HG03460 (cell line): ENCODE measurements around the gene SCAF1.

Experiments
- ATAC-seq: cut with Tn5 transposase; IDR thresholded peaks from one replicate; pipeline ENCODE4 v1.9.1; 2021; ENCODE audit not compliant: unreplicated experiment

The SCAF1 gene

DNA sequence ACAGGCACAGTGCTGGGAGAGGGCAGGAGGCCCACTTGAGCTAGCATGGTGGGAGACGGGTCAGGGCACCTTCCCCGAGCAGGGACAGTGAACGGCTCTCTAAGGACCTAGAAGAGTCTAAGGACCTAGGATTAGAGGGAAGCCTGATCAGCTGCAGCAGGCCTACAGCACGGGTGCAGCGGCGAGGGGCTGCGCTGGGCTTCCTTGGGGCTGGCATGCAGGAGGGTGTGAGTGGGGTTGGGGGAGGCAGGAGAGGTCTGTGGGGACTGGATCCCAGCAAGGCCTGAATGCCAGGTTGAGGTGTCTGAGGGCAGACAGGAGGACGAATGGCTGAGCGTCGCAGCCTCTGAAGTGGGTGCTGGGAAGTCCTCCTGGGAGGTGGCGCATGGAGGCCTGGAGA, 3.6 kb downstream of the SCAF1 start:
- ATAC-seq: no peak

DNA sequence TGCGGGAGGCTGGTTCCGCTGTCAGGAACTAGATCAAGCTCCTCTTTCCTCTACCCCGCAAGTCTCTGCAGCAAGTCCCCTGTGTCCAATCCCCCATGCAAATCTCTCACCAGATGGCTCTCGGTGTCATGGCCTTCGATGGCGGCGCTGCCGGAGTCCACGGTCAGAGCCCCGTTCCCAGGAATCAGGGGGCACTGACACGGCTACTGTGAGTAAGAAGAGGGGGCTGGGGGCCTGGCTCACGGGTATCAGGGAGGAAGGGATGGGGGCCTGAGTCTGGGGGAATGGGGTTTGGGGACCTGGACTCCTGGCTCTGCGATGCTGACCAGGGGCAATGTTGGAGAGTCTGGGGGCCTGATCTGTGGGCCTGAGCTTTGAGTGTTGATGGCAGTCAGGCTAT, 4.0 kb downstream of the SCAF1 start:
- ATAC-seq: no peak

DNA sequence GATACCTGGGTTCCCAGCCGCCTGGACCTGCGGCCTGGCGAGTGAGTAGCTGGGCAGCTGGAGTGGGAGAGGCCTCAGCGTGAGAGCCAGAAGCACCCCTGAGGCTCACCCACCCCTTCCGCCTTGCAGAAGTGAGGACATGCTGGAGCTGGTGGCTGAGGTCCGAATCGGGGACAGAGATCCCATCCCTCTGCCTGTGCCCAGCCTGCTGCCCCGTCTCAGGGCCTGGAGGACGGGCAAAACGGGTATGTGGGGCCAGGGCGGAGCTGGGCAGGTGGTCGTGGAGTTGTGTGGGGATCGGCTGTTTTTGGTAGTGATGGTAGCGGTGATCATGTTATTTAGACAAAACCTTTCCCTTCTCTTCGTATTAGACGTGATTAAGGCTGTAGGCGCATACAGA, 4.6 kb downstream of the SCAF1 start:
- no peak for ATAC-seq

DNA sequence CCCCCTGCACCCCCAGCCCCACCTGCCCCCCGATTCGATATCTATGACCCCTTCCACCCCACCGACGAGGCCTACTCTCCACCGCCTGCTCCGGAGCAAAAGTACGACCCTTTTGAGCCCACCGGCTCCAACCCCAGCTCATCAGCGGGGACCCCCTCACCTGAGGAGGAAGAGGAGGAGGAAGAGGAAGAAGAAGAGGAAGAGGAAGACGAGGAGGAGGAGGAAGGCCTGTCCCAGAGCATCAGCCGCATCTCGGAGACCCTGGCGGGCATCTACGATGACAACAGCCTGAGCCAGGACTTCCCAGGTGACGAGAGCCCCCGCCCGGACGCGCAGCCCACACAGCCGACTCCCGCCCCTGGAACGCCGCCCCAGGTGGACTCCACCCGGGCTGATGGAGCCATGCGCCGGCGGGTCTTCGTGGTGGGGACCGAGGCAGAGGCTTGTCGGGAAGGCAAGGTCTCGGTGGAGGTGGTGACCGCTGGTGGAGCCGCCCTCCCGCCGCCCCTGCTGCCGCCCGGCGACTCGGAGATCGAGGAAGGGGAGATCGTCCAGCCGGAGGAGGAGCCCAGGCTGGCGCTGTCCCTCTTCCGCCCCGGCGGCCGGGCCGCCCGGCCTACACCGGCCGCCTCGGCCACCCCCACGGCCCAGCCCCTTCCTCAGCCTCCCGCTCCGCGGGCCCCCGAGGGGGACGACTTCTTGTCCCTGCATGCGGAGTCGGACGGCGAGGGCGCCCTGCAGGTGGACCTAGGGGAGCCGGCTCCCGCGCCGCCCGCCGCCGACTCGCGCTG, 9.2 kb downstream of the SCAF1 start:
- no peak for ATAC-seq

DNA sequence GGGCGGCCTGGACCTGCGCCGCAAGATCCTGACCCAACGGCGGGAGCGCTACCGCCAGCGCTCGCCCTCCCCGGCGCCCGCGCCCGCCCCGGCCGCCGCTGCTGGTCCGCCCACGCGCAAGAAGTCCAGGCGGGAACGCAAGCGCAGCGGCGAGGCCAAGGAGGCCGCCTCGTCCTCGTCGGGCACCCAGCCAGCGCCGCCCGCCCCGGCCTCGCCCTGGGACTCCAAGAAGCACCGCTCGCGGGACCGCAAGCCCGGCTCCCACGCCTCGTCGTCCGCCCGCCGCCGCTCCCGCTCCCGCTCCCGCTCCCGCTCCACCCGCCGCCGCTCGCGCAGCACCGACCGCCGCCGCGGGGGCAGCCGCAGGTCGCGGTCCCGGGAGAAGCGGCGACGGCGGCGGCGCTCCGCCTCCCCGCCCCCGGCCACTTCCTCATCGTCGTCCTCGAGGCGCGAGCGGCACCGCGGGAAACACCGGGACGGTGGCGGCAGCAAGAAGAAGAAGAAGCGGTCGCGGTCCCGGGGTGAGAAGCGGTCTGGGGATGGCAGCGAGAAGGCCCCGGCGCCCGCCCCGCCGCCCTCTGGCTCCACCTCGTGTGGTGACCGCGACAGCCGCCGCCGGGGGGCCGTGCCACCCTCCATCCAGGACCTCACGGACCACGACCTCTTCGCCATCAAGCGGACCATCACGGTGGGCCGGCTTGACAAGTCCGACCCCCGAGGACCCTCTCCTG, 10.0 kb downstream of the SCAF1 start:
- ATAC-seq: no peak

DNA sequence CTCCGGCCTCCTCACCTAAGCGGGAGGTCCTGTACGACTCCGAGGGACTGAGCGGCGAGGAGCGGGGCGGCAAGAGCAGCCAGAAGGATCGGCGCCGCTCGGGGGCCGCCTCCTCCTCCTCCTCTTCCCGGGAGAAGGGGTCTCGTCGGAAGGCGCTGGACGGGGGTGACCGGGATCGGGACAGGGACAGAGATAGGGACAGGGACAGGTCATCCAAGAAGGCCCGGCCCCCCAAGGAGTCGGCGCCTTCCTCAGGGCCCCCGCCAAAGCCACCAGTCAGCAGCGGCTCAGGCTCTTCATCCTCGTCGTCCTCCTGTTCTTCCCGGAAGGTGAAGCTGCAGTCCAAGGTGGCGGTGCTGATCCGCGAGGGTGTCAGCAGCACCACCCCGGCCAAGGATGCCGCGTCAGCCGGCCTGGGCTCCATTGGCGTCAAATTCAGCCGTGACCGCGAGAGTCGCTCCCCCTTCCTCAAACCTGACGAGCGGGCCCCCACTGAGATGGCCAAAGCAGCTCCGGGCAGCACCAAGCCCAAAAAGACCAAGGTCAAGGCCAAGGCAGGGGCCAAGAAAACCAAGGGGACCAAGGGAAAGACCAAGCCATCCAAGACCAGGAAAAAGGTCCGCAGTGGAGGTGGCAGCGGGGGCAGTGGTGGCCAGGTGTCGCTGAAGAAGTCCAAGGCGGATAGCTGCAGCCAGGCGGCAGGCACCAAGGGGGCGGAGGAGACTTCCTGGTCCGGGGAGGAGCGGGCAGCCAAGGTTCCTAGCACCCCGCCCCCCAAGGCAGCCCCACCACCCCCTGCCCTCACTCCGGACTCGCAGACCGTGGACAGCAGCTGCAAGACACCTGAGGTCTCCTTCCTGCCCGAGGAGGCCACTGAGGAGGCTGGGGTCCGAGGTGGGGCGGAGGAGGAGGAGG, 10.8 kb downstream of the SCAF1 start:
- no peak for ATAC-seq

DNA sequence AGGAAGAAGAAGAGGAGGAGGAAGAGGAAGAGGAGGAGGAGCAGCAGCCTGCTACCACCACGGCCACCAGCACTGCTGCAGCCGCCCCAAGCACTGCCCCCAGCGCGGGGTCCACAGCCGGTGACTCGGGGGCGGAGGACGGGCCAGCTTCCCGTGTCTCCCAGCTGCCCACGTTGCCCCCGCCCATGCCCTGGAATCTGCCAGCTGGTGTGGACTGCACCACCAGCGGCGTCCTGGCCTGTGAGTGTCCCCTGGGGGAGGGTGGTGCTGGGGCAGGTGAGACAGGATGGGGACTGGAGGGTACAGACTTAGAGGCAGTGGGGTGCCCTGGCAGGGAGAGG, 11.4 kb downstream of the SCAF1 start:
- ATAC-seq: no peak

DNA sequence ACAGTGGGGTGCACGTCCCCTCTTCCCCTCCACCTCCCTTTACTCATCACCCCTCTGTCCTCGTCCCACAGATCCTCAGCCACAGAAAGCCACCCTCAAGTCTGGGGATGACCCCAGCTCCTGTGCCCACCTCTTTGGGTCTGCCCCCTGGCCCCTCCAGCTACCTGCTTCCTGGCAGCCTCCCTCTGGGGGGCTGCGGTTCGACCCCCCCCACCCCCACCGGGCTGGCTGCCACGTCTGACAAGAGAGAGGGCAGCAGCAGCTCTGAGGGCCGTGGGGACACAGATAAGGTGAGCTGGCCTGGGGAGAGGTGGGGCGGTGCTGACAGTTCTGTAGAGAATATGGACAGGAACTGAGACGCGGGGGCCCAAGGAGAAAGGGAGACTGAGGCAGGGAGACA, 12.6 kb downstream of the SCAF1 start:
- no peak for ATAC-seq

DNA sequence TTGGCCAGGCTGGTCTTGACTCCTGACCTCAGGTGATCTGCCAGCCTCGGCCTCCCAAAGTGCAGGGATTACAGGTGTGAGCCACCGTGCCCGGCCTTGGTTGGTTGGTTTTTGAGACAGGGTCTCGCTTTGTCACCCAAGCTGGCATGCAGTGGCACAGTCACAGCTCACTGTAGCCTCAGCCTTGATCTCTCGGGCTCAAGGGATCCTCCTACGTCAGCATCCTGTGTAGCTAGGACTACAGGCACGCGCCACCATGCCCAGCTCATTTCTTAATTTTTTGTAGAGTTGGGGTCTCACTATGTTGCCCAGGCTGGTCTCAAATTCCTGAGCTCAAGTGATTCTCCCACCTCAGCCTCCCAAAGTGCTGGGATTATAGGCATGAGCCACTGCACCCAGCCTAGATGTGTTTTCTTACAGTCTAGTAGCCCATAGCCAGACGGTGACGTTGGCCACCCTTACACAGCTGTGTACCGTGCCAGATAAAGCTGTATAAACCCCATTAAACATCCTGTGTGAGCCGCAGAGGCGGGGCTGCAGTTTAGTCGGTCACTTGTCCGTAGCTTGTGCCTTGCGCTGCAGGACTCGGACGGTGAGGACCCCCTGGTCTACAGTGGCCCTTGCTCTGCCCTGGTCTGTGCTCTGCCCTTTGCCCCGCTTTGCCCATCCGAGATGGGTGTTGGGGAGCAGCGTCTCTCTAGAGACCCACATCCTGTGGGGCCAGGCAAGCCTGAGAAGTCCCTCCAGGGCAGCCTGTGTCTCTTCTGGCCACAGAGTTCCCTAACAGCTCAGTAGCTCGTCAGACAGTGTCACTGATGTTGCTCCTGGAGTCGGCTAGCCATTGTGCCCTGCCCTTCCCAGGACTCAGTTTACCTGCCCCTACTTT, 13.8 kb downstream of the SCAF1 start:
- no peak for ATAC-seq

DNA sequence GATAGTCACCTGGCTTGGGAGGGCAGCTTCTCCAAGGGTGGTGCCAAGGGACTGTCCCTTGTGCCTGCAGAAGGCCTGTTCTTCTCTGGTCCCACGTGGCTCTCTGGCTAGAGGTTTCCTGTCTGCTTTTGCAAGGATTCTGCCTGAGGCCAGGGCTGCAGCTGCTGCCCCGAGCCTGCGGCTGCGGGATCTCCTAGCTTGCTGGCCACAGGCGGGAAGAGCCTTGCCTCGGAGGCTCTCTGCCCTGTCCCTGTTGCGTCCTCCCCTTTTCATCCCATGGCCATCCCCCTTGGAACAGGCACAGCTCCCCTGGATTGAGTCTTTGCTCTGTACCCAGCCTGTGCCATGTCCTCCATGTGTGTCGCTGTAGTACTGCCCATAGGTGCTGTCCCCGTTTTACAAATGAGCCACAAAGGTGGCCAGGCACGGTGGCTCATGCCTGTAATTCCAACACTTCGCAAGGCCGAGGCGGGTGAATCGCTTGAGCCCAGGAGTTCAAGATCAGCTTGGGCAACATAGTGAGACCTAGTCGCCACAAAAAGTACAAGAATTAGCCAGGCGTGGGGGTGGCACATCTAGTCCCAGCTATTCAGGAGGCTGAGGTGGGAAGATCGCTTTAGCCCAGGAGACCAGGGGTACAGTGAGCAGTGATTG, 14.6 kb downstream of the SCAF1 start:
- ATAC-seq: no peak

DNA sequence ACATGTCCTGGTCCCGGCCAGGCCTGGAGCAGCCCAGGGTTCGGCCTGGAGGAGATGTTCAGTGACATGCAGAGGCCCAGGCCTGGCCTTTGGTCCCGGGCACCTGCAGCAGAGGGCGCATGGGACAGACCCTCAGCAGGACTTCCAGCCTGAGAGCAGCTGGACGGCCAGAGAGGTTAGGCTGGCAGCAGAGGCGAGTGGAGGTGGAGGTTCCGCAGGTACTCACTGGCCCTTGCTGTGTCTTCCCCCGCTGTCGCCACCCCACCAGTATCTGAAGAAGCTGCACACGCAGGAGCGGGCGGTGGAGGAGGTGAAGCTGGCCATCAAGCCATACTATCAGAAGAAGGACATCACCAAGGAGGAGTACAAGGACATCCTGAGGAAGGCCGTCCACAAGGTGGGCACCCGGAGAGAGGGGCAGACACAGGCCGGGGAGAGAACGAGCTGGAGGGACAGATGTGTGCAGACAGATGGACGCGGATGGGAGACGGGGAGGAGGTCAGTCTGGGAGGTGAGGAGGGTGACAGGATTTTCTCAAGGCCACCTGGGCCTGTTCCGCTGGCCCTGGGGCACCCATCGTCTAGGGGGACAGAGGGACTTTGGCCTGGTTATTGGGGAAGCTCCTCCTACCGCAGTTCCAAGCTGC, 15.6 kb downstream of the SCAF1 start:
- no peak for ATAC-seq

DNA sequence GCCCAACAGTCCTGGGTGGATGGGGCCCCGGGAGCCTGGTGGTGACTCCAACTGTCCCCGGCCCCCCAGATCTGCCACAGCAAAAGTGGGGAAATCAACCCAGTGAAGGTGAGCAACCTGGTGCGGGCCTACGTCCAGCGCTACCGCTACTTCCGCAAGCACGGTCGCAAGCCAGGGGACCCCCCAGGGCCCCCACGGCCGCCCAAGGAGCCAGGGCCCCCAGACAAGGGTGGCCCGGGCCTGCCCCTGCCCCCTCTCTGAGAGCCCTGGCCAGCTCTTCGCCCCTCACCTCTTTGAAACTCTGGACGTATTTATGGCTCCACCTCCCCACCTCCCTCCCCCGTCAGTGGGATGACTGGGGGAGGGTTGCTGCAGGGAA, 16.1 kb downstream of the SCAF1 start:
- ATAC-seq: no peak

DNA sequence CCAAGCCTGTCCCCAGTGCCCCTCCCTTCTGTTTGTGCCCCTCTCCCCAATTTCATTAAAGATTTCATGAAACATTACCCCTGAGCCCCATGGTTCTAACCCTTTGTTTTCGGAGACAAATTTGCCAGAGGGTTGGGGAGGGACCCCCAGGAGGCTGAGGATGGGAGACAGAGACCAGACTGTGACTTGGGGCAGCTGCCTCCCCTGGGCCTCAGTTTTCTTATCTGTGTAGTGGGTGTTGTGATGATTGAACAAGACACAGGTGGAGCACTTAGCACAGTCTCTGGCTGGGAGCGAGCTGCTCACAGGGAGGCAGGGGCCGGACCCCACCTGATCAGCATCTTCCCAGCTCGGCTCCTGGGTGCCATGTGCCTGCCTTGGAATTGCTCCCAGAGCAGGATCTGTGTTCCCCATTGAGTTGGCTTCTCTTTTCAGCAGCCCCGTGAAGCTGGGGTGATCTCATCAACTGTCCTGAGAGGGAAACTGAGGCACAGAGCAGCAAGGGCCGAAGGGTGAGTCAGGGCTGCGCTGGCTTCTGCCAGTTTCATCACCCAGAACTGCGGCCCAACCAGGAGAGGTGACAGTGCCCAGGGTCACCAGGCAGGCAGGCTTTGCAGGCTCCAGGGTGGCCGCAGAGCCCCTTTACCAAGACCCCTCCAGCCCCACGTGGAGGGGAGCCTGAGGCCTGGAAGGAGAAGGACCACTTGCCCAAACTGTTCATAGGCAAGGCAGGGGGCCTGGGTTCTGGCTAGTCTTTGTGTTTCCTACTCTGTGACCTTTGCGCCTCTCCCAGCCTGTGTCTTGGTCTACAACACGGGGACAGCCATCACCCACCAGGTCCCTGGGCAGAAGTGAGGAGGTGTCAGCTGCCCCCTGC, 16.8 kb downstream of the SCAF1 start:
- no peak for ATAC-seq

DNA sequence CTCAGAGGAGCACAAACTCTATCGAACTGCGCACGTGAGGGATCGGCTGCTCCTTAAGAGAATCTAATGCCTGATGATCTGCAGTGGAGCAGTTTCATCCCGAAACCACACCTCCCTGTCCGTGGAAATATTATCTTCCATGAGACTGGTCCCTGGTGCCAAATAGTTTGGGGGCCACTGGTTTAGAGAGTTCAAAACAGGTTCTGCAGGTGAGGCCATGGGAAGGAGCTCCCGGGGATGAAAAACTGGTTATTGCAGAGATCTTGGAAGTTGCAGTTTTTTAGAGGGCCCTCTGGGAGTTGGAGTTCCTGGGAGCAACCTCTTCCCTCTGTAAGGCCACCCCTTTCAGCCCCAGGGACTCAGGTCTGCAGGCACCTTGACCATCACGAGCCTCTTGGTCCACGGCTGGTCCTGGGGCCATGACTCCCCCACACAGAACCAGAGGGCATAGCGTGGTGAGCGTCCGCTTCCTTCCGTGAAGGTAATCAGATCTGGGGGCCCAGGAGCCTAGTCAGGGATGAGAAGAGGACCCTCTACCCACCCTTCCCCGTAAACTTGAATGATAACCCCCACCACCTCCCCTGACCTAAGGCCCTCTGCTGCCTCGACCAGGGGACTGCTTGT, 18.4 kb downstream of the SCAF1 start:
- ATAC-seq: no peak

DNA sequence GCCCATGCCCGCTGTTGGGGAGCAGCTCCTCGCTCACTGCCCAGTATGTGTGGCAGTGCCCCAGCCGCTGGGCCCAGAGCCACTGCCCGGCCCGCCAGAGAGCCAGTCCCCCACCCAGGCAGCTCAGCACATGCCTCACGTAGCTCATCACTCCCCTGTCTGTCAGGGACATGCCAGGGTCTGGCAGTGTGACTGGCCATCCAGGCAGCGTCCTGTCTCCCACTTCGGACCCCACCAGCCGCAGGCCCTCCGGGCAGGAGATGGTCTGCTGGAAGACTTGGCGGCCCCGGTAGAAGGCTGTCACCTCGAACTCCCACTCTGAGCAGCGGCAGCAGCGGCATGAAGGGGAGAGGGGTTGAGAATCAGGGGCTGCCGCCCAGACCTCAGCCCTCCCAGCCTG, 20.0 kb downstream of the SCAF1 start:
- no peak for ATAC-seq

DNA sequence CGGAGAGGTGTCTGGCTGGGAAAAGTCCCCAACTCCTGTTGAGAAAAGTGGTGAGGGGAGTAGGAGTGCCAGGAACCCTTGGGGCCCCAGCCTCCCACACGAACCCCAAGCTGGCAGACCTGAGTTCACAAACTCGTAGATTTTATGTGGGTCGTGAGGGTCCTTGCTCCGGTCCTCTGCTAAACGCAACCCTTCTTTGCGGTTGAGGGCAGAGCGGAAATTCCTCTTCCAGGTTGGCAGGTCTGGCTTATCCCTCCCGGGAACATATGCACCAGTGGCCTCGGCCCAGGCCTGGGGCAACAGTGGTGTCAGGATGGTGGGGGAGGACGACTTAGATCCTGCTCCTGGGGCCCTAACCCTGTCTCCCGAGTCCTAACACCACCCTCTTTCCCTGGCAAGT, 21.2 kb downstream of the SCAF1 start:
- no peak for ATAC-seq

DNA sequence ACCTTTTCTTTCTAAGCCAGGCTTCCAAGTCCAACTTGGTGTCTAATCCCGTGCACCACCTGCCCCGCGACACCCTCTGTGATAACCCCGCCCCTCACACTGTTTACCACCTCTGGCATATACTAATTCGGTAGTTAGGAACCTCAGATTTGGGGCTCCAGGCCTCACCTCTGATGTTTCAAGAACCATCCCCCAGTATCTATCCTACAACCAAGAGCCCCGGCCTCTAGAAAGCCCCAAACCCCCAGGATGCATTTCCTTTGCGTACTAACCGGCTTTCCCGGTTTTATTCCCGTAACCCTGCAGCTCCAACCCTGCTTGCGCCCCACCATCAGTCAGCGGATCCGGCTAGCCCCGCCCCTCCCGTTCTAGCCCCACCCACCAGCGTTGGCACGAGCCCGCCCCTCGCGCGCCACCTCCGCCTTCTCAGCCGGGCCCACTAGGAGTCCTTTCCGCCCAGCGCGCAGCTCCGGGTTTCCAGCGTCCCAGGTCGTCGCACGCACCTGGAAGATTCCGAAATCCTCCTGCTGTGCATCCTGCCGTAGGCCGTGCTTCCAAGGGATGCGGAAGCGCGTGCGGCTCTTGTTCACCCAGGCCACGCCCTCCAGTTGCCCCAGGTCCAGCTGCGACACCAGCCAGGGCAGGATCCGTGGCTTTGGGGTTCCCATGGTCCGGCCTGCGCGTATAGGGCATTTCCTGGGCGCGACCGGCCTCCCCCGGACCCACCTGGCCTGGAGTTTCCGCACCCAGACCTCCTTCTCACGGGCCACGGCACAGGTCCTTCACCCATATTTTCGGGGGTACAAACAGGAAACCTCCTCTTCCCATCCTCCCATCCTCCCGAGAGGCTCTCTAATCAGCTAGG, 22.4 kb downstream of the SCAF1 start:
- peak; percentile 36 for ATAC-seq

DNA sequence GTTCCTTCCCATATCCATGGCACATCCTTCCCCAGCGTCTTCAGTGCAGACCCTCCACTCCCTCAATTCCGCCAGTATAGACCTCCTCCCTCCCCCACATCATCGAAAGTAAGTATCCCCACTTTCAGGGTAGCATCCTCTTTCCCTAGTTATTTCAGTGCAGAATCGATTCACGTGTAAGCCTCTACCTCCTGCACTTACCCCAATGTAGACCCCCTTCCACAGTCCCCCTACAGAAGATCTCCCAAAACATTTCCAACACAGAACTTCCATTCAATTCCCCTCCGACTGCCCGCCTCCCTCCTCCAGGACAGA, 23.0 kb downstream of the SCAF1 start:
- ATAC-seq: no peak
